SIG-M5 (cell line): ENCODE data around the gene FAM98A.

Experiments
- DNase-seq: peaks from one replicate; lab custom pipeline; 2025; lab: John Stamatoyannopoulos, UW

The FAM98A gene

GRCh38 chr2:33597026-33597425 lies 2.1 kb downstream of the FAM98A start:
- DNase-seq, result no peak

- DNase-seq, result no peak
Measured at GRCh38 chr2:33595385-33595784, 3.7 kb downstream of the FAM98A start.

- no peak for DNase-seq
Measured at GRCh38 chr2:33589444-33589843, 9.7 kb downstream of the FAM98A start.

GRCh38 chr2:33588232-33588631 lies 10.9 kb downstream of the FAM98A start:
- DNase-seq, result no peak

- DNase-seq, result no peak
Measured at GRCh38 chr2:33586766-33587165, 12.3 kb downstream of the FAM98A start.

GRCh38 chr2:33583194-33583938 lies 15.7 kb downstream of the FAM98A start:
- peak; percentile 5 for DNase-seq

- DNase-seq, result no peak
Measured at GRCh38 chr2:33581872-33582271, 17.2 kb downstream of the FAM98A start.

GRCh38 chr2:33579227-33579626 lies 19.9 kb downstream of the FAM98A start:
- no peak for DNase-seq

GRCh38 chr2:33577668-33578067 lies 21.4 kb downstream of the FAM98A start:
- no peak for DNase-seq

GRCh38 chr2:33577084-33577483 lies 22.0 kb downstream of the FAM98A start:
- DNase-seq, result no peak

GRCh38 chr2:33573657-33574056 lies 25.4 kb downstream of the FAM98A start:
- no peak for DNase-seq

GRCh38 chr2:33570681-33571080 lies 28.4 kb downstream of the FAM98A start:
- no peak for DNase-seq

- no peak for DNase-seq
Measured at GRCh38 chr2:33561872-33562271, 37.2 kb downstream of the FAM98A start.

- no peak for DNase-seq
Measured at GRCh38 chr2:33560017-33560416, 39.1 kb downstream of the FAM98A start.

- no peak for DNase-seq
Measured at GRCh38 chr2:33559328-33559727, 39.8 kb downstream of the FAM98A start.

GRCh38 chr2:33555681-33556080 lies 43.4 kb downstream of the FAM98A start:
- no peak for DNase-seq

GRCh38 chr2:33552758-33553461 lies 46.2 kb downstream of the FAM98A start:
- no peak for DNase-seq

- no peak for DNase-seq
Measured at GRCh38 chr2:33550206-33550605, 48.9 kb downstream of the FAM98A start.

- DNase-seq, result no peak
Measured at GRCh38 chr2:33541243-33541642, 57.9 kb downstream of the FAM98A start.

- no peak for DNase-seq
Measured at GRCh38 chr2:33535421-33535820, 63.7 kb downstream of the FAM98A start.
